GM18861 (cell line): ENCODE measurements around the gene PHLDA1.

Experiments
- ATAC-seq: cut with Tn5 transposase; IDR thresholded peaks from one replicate; pipeline ENCODE4 v1.9.1; 2021; ENCODE audit not compliant: unreplicated experiment

PHLDA1 gene

GRCh38 chr12:76038176-76038575, 6.6 kb upstream of the PHLDA1 start:
- no peak for ATAC-seq

- ATAC-seq = peak; percentile 58
Measured at GRCh38 chr12:76037130-76038103, 5.8 kb upstream of the PHLDA1 start.

- ATAC-seq = no peak
Measured at GRCh38 chr12:76035045-76035444, 3.5 kb upstream of the PHLDA1 start.

- no peak for ATAC-seq
Measured at GRCh38 chr12:76033081-76034011, 1.8 kb upstream of the PHLDA1 start.

GRCh38 chr12:76032043-76032981, 736 bp upstream of the PHLDA1 start:
- peak; percentile 14 for ATAC-seq

GRCh38 chr12:76031081-76031413, 529 bp downstream of the PHLDA1 start:
- ATAC-seq = no peak

- peak; percentile 2 for ATAC-seq
Measured at GRCh38 chr12:76030341-76031080, 1.1 kb downstream of the PHLDA1 start.

- ATAC-seq = no peak
Measured at GRCh38 chr12:76029982-76030340, 1.6 kb downstream of the PHLDA1 start.

- no peak for ATAC-seq
Measured at GRCh38 chr12:76028571-76029277, 2.9 kb downstream of the PHLDA1 start.

GRCh38 chr12:76026643-76027063, 4.9 kb downstream of the PHLDA1 start:
- no peak for ATAC-seq

- no peak for ATAC-seq
Measured at GRCh38 chr12:76025601-76026575, 5.7 kb downstream of the PHLDA1 start.

- ATAC-seq = no peak
Measured at GRCh38 chr12:76024942-76025600, 6.5 kb downstream of the PHLDA1 start.

- ATAC-seq = no peak
Measured at GRCh38 chr12:76024102-76024781, 7.3 kb downstream of the PHLDA1 start.

- no peak for ATAC-seq
Measured at GRCh38 chr12:76023069-76023690, 8.4 kb downstream of the PHLDA1 start.

GRCh38 chr12:76022506-76022905, 9.1 kb downstream of the PHLDA1 start:
- no peak for ATAC-seq
